NCI-H1694 (cell line): ENCODE data around the gene GMDS.

Source experiments
- DNase-seq: peaks from one replicate; lab custom pipeline; 2025; lab: John Stamatoyannopoulos, UW

Gene GMDS

GRCh38 chr6:2205396-2205795 is 40.0 kb downstream of the GMDS start:
- DNase-seq = no peak

DNA sequence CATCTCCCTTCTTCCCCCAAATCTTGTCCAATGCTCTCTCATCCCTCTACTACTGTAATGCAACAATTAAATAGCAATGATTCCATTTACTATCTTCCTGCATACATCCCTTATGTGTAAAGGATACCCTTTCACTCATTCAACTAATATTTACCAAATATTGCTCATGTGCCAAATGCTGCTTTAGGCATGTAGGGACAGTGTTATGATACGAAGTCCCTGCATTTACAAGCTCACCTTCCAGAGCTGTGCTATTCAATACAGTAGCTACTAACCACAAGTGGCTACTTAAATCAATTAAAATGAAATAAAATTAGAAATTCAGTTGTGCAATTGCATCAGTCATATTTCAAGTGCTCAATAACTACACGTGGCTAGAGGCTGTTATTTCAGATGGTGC is 41.1 kb downstream of the GMDS start:
- no peak for DNase-seq

DNA sequence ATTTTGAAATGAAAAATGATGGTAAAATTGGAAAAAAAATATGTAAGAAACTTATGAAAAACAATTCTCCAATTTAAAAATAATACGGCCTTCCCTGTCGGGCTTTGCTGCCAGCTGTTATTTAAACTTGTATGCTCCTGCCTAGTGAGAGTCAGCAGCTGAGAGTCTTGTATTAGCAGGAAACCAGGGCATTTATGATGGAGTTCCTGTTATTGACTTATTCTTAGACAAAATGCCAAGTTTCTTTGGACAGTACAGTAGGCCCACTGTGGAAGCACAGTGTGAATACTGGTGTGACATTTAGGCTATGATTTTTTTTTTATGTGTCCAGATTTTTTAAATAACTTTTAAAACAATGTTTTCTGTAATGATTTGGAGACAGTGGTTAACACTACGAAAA is 42.1 kb downstream of the GMDS start:
- no peak for DNase-seq

- DNase-seq = no peak
These were observed 47.4 kb downstream of the GMDS start for GRCh38 chr6:2197984-2198383.

DNA sequence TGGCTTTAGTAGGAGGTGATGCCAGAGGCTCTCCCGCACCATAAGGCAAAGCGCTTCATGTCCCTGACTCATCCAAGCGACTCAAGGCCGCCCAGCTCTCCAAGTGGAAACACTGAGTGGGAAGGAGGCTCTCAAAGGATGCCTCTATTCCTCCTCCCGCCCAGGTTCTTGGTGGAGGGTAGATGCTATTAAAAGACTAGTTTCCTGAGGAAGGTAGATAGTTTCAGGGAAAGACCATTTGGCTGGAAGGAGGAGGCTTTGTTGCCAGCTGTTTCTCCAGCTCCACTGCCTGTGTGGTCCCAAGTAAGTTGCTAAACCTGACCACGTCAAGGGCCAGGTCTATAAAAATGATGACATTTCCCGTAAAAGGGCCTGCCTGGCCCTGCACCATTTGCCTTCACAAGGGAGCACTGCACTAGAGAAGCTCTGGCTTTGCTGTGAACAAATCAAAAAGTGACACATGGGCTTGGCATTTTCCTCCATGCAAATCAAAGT is 48.2 kb downstream of the GMDS start:
- DNase-seq = no peak

DNA sequence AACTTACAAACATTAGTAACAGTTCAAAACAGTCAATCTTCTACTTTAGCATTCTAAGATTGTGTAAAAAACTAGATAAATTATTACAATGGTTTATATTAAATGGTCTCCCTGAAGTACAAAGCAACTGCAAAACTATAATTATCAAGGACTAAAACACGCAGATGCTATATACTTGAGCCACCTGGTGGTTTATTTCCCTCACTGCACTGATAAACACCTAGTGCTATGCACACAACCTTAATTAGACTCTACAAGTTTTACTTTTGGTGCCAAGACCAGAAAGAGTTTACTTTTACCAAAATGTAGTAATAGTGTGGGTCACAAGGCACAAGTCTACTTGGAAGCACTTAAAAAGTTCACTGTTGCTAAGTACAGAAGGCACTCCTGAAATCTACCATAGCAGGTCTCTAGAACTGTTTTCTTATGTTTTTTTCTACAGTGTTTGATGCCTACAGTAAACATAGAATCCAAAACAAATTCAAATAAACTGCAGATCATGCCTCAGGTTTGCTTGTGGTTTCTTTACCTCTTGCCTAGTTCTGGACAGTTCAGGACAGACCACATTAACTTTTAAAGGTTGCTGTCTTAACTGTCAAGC is 49.2 kb downstream of the GMDS start:
- DNase-seq = peak; percentile 51

GRCh38 chr6:2194643-2195042 is 50.8 kb downstream of the GMDS start:
- DNase-seq = no peak

GRCh38 chr6:2193931-2194330 is 51.5 kb downstream of the GMDS start:
- DNase-seq = no peak

GRCh38 chr6:2192976-2193375 is 52.4 kb downstream of the GMDS start:
- no peak for DNase-seq

- DNase-seq = no peak
These were observed 54.0 kb downstream of the GMDS start for GRCh38 chr6:2191390-2191740.

- no peak for DNase-seq
These were observed 54.6 kb downstream of the GMDS start for GRCh38 chr6:2190661-2191389.

GRCh38 chr6:2188856-2189384 is 56.5 kb downstream of the GMDS start:
- no peak for DNase-seq

DNA sequence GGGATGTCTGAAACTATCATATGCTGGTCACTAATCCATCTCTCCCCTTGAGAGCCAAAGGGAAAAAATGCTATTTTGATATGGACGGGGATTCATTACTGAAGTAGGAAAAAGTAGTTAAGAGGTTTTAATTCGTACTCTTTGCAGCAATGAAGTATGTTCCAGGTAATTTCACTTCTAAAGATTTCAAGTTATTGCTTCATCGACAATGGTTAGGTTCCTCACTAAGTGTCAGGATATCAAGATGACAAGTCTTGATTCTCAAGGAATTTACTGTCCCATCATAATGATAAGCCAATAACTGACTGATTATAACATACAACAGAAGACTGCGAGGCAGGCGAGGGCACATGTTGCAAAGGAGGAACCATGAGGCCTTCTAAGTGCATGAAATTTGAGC is 57.0 kb downstream of the GMDS start:
- no peak for DNase-seq

GRCh38 chr6:2187826-2188225 is 57.6 kb downstream of the GMDS start:
- no peak for DNase-seq

DNA sequence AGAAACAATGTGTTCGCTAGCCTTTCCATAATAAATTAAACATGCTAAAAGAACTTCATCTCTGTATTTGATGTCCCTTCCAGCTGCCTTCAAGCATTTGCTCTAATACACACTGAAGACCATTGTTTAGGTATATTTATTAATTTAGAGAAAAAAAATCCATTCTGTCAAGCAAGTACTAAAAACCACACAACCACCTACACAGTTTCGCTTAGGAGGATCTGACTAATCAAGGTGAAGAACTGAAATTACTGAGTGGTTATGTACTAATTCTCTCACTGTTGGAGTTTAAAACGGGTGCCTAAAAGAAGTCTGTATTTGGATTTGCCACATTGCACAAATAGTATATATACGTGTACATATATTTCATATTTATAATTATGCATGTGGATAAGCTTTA is 58.9 kb downstream of the GMDS start:
- no peak for DNase-seq

- no peak for DNase-seq
These were observed 59.9 kb downstream of the GMDS start for GRCh38 chr6:2185466-2185865.

GRCh38 chr6:2184700-2185455 is 60.5 kb downstream of the GMDS start:
- DNase-seq = no peak

- DNase-seq = no peak
These were observed 61.7 kb downstream of the GMDS start for GRCh38 chr6:2183752-2184151.

- no peak for DNase-seq
These were observed 62.2 kb downstream of the GMDS start for GRCh38 chr6:2183246-2183645.

DNA sequence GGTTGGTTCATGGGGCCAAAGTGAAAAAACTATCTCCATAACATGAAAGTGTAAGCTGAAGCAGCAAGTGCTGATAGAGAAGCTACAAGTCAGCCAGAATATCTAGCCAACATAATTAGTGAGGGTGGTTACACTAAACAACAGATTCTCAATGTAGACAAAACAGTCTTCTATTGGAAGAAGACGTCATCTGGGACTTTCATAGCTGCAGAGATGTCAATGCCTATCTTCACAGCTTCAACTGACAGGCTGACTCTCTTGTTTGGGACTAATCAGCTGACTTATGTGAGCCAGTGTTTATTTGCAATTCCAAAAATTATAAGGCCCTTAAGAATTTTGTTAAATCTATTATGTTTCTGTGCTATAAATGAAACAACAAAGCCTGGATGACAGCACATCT is 63.2 kb downstream of the GMDS start:
- DNase-seq = no peak

DNA sequence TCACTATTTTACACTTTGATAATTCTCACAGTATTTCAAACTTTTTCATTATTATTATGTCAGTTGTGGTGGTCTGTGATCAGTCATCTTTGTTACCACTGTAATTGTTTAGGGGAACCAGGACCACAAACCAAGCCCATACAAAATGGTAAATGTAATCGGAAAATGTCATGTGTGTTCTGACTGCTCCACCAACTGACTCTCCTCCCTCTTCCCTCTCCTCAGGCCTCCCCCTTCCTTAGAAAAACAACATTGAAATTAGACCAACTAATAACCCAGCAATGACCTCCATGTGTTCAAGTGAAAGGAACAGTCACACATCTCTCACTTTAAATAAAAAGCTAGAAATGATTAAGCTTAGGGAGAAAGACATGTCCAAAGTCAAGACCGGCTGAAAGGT is 63.8 kb downstream of the GMDS start:
- DNase-seq = no peak

DNA sequence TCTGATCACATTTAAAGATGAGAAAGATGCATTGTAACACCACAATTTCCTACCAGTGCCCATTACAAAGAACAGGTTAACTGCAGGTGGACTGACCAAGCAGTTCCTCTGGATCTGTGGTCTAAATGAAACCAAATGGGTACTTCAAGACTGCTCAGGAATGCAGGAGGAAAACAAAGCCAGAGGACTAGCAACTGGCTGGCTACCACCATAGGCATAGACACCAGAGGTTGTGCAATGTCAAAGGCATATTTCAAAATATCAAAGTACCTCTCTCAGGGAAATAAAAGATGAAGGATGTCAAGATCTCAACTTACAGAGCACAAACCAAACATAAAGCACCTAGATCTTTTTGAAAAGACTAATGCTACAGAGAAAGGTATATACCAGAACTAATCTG is 65.5 kb downstream of the GMDS start:
- no peak for DNase-seq

DNA sequence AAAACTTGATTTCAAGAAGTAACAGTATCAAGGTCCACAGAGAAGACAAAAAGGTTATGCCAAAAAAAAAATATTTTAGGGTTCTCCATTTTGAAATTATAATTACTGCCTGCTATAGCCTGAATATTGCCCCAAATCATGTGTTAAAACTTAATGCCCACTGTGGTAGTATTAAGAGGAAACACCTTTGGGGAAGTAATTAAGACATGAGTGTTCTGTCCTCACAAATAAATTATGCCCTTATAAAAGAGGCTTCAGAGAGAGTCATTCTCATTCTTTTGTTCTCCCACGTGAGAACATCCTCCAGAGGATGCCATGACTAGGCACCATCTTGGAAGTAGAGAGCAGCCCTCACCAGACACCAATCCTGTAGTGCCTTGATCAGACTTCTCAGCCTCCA is 66.2 kb downstream of the GMDS start:
- DNase-seq = no peak
